ENCODE results near the gene SLC6A6.

GRCh38 chr3:14464521-14464920, 62.1 kb downstream of the SLC6A6 start:
- TF ChIP-seq POLR2A (IDR thresholded peaks at IDR 0.05) (no peak), CTCF (IDR thresholded peaks at IDR 0.05) (no peak)

Data from lower leg skin (tissue), 3 donors.